Erythroblast (primary cell): ENCODE results near the gene ENPP1.
"Not testable (repeated sequence)": the region's sequence is repeated elsewhere in the genome, so short reads cannot be mapped to it uniquely, and the experiment has no call there.

Experiments
- DNase-seq, 2 experiments: peaks; one replicate each; lab custom pipeline; 2025; lab: John Stamatoyannopoulos, UW
- GATA1 ChIP-seq: IDR thresholded peaks from 2 replicates; pipeline ENCODE4 v1.6.1; 2011; ENCODE audit warnings: low read depth, mild to moderate bottlenecking, control low read depth, low read length, moderate library complexity
- POLR2A ChIP-seq: IDR thresholded peaks from 2 replicates; pipeline ENCODE4 v1.6.1; 2011; ENCODE audit warnings: mild to moderate bottlenecking, low read length

ENPP1 gene

GRCh38 chr6:131852200-131852599 is 44.4 kb downstream of the ENPP1 start:
- no peak for TF ChIP-seq GATA1

GRCh38 chr6:131854803-131855202 is 47.0 kb downstream of the ENPP1 start:
- no peak for TF ChIP-seq GATA1

More at GRCh38 chr6:131852200-131852599, 44.4 kb downstream of the ENPP1 start:
- no peak for DNase-seq

GRCh38 chr6:131858765-131859415 is 51.1 kb downstream of the ENPP1 start:
- TF ChIP-seq POLR2A: no peak
- TF ChIP-seq GATA1: no peak
- no peak for DNase-seq

More at GRCh38 chr6:131854803-131855202, 47.0 kb downstream of the ENPP1 start:
- DNase-seq: no peak

- DNase-seq: not testable (repeated sequence)
These were observed 51.8 kb downstream of the ENPP1 start for GRCh38 chr6:131859658-131860057.

- DNase-seq: no peak
- no peak for TF ChIP-seq POLR2A
- TF ChIP-seq GATA1: no peak
These were observed 53.6 kb downstream of the ENPP1 start for GRCh38 chr6:131861381-131861780.

- TF ChIP-seq GATA1 (no peak), POLR2A (no peak)
These were observed 54.7 kb downstream of the ENPP1 start for GRCh38 chr6:131862476-131862875.

GRCh38 chr6:131867744-131868143 is 59.9 kb downstream of the ENPP1 start:
- no peak for TF ChIP-seq POLR2A
- no peak for TF ChIP-seq GATA1
- DNase-seq: no peak

More at GRCh38 chr6:131862476-131862875, 54.7 kb downstream of the ENPP1 start:
- no peak for DNase-seq

GRCh38 chr6:131868836-131869235 is 61.0 kb downstream of the ENPP1 start:
- no peak for DNase-seq
- no peak for TF ChIP-seq POLR2A
- TF ChIP-seq GATA1: no peak

- peak; percentile 33 to 84 for DNase-seq
- TF ChIP-seq POLR2A (no peak), GATA1 (no peak)
These were observed 67.8 kb downstream of the ENPP1 start for GRCh38 chr6:131875647-131876046.

- no peak for DNase-seq
- no peak for TF ChIP-seq GATA1
- no peak for TF ChIP-seq POLR2A
These were observed 68.7 kb downstream of the ENPP1 start for GRCh38 chr6:131876545-131876944.

GRCh38 chr6:131877999-131878789 is 70.4 kb downstream of the ENPP1 start:
- TF ChIP-seq POLR2A: no peak
- no peak for TF ChIP-seq GATA1
- no peak for DNase-seq

- TF ChIP-seq POLR2A (no peak), GATA1 (no peak)
- no peak for DNase-seq
These were observed 75.2 kb downstream of the ENPP1 start for GRCh38 chr6:131883016-131883415.

- DNase-seq: no peak
- TF ChIP-seq POLR2A: no peak
- no peak for TF ChIP-seq GATA1
These were observed 77.4 kb downstream of the ENPP1 start for GRCh38 chr6:131885237-131885636.

GRCh38 chr6:131886517-131886916 is 78.7 kb downstream of the ENPP1 start:
- DNase-seq: no peak
- no peak for TF ChIP-seq GATA1
- TF ChIP-seq POLR2A: no peak

GRCh38 chr6:131890091-131890490 is 82.3 kb downstream of the ENPP1 start:
- TF ChIP-seq POLR2A (no peak), GATA1 (no peak)
- no peak for DNase-seq
